ENCODE measurements around the gene SERPINE1. TPM values are rescaled to one million over a fixed set of nuclear protein-coding genes. Genes with fewer than 3 reads are reported as not detected.

Gene SERPINE1
- total and polyA plus RNA-seq, 9 donors: 4.0 to 81.6 (median 19.9) TPM

DNA sequence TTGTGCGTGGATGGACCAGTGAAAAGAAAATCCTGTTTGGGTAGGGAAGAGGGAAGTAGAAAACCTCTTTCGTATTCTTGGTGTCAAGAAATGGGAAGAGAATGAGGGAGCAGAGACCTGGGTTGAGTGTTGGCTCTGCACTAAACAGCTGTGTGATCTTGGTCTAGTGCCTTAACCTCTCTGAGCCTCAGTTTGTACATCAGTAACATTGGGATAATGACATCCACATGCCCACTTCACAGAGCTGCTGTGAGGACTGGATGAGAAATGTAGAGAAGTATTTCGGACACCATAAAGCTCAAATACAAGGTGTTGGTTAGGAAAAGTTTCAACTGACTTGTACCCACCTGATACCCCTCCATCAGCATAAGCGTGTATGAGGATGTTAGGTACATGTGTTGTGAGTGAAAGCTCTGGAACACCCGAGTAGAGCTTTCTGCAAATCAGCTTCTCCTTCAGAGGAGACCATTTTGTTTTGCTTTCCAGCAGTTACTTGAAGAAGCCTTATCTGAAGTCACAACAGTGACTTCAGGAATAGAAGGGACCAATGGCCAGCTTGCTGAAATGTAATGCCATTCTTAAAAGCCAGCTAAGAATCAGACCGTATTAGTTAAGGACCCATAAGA lies 30.5 kb upstream of the SERPINE1 start:
- no peak overlapping the region for H3K27ac ChIP-seq
- no peaks in the 10 kb centered on the region for H3K36me3 ChIP-seq
- intact Hi-C loops (cut with DNase I): loop anchor here in 1 of 4 donors (5.0 kb wide), 1 partner anchor 41 kb away; no protein-coding TSS in a partner anchor
- no peak for DNase-seq
- H3K4me1 ChIP-seq (ENCODE audit: insufficient read depth): peaks cover 6% of the 10 kb centered on the region
- H3K9me3 ChIP-seq: no peaks in the 10 kb centered on the region
- no peak for TF ChIP-seq EP300 (IDR thresholded peaks at IDR 0.05)
- TF ChIP-seq, protein P1, sequence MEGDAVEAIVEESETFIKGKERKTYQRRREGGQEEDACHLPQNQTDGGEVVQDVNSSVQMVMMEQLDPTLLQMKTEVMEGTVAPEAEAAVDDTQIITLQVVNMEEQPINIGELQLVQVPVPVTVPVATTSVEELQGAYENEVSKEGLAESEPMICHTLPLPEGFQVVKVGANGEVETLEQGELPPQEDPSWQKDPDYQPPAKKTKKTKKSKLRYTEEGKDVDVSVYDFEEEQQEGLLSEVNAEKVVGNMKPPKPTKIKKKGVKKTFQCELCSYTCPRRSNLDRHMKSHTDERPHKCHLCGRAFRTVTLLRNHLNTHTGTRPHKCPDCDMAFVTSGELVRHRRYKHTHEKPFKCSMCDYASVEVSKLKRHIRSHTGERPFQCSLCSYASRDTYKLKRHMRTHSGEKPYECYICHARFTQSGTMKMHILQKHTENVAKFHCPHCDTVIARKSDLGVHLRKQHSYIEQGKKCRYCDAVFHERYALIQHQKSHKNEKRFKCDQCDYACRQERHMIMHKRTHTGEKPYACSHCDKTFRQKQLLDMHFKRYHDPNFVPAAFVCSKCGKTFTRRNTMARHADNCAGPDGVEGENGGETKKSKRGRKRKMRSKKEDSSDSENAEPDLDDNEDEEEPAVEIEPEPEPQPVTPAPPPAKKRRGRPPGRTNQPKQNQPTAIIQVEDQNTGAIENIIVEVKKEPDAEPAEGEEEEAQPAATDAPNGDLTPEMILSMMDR (IDR thresholded peaks at IDR 0.05): no peak
- TF ChIP-seq POLR2A (IDR thresholded peaks at IDR 0.05): no peak
- no peak overlapping the region for H3K4me3 ChIP-seq
- 57 to 68% (median 63%) methylated on average over 6 of the region's 6 CpGs for WGBS, 3 donors
- no peaks in the 10 kb centered on the region for H3K27me3 ChIP-seq

DNA sequence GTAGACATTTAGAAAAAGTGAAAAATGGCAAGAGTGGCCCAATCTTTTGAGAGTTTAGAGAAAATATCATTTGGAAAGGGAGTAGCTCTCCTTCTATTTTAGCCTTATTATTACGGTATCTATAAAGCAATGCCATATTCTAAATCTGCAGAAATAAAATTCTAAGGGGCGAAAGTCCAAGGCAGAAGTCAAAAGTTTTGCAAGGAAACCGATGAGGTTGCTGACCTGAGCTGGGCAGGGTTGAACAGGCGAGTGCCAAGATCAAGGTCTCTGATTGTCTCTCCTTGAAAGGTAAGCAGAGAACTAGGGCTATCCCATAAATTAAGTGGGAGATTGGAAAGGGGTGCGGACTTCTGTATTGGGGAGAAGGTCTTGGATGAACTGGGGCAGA lies 30.0 kb upstream of the SERPINE1 start:
- H3K27me3 ChIP-seq: no peaks in the 10 kb centered on the region

GRCh38 chr7:101097561-101097960 lies 29.3 kb upstream of the SERPINE1 start:
- no peaks in the 10 kb centered on the region for H3K27me3 ChIP-seq
- TF ChIP-seq, protein P1 (IDR thresholded peaks at IDR 0.05): no peak
- TF ChIP-seq EP300 (IDR thresholded peaks at IDR 0.05) (no peak), POLR2A (IDR thresholded peaks at IDR 0.05) (no peak)
- intact Hi-C loops (cut with DNase I): loop anchor here in 1 of 4 donors (5.0 kb wide), 1 partner anchor 40 kb away; no protein-coding TSS in a partner anchor
- no peak for DNase-seq
- H3K9me3 ChIP-seq: no peaks in the 10 kb centered on the region
- H3K36me3 ChIP-seq: no peaks in the 10 kb centered on the region
- no peak overlapping the region for H3K4me3 ChIP-seq
- 76 to 80% (median 79%) methylated on average over 4 of the region's 4 CpGs for WGBS, 3 donors
- H3K27ac ChIP-seq: no peak overlapping the region
- H3K4me1 ChIP-seq (ENCODE audit: insufficient read depth): peaks cover 6% of the 10 kb centered on the region

More for the DNA sequence above, 30.0 kb upstream of the SERPINE1 start:
- H3K36me3 ChIP-seq: no peaks in the 10 kb centered on the region
- TF ChIP-seq POLR2A (IDR thresholded peaks at IDR 0.05): no peak
- TF ChIP-seq, protein P1 (IDR thresholded peaks at IDR 0.05): no peak
- 75 to 81% (median 79%) methylated on average over 5 of the region's 5 CpGs for WGBS, 3 donors
- peaks cover 6% of the 10 kb centered on the region for H3K4me1 ChIP-seq (ENCODE audit: insufficient read depth)
- intact Hi-C loops (cut with DNase I): loop anchor here in 1 of 4 donors (5.0 kb wide), 1 partner anchor 40 kb away; no protein-coding TSS in a partner anchor
- no peaks in the 10 kb centered on the region for H3K9me3 ChIP-seq
- no peak for DNase-seq
- H3K27ac ChIP-seq: no peak overlapping the region
- H3K4me3 ChIP-seq: no peak overlapping the region

DNA sequence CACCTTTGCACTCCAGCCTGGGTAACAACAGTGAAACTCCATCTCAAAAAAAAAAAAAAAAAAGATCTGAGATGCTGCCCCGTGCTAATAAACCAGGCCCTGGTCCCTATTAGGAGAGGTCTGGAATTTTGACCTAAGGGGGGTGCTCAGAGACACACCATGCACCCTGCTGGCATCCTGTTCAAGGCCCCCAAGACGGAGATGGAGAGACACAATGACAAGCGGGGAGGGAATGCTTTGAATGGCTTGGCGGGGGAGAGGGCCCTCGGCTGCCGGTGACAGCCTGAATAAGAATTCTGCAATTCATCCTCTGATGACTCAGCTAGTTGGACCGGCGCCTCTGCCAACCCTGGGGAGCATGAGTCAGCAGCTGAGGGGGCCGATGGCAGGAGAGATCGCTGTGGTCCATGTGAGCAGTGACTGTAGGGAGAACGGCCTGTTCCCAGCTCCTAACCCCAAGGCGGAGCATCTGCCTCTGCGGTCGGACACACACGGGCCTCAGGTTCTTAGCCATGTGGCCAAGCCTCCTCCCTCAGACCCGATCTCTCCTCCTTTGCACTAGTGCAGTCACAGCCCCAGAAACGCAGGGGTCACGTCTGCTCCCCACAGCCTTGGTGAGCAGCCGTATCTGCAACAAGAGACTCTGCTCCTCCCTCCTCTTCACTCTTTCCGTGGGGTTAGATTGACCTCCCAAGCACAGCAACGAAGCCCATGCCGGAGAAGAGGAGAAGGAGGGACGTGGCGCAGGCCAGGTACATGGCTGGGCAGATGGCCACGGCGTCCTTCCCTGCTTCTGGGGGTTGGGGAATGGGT lies 26.7 kb upstream of the SERPINE1 start:
- 8 to 11% (median 9%) methylated on average over 26 of the region's 26 CpGs for WGBS, 3 donors
- Histone ChIP-seq H3K27ac (peak overlapping the region; percentile 50 to 64), H3K4me1 (ENCODE audit: insufficient read depth) (peaks cover 6% of the 10 kb centered on the region), H3K9me3 (no peaks in the 10 kb centered on the region), H3K27me3 (no peaks in the 10 kb centered on the region), H3K36me3 (no peaks in the 10 kb centered on the region), H3K4me3 (no peak overlapping the region)
- peak; percentile 53 for TF ChIP-seq EP300 (IDR thresholded peaks at IDR 0.05)
- TF ChIP-seq, protein P1 (IDR thresholded peaks at IDR 0.05): no peak
- intact Hi-C loops (cut with DNase I): loop anchor here in 2 of 4 donors (5.0 kb wide), 1 partner anchor 37 kb away; no protein-coding TSS in a partner anchor
- DNase-seq: peak; percentile 94 to 99 (median 97)
